GM12873 (cell line): Measurements from ENCODE around the gene OR4D1.

ENCODE experiments used
- CTCF ChIP-seq: IDR thresholded peaks from 2 replicates; pipeline ENCODE4 v1.5.1; 2012; ENCODE audit warnings: low read depth, mild to moderate bottlenecking, moderate library complexity, low read length, control low read depth; ENCODE audit not compliant: insufficient read depth; ENCODE audit errors: missing control alignments

Gene OR4D1

GRCh38 chr17:58174871-58175270 is 26.7 kb downstream of the OR4D1 start:
- TF ChIP-seq CTCF, result no peak

GRCh38 chr17:58176200-58176599 is 28.0 kb downstream of the OR4D1 start:
- TF ChIP-seq CTCF, result no peak

GRCh38 chr17:58181796-58182195 is 33.6 kb downstream of the OR4D1 start:
- no peak for TF ChIP-seq CTCF

- no peak for TF ChIP-seq CTCF
These were observed 35.3 kb downstream of the OR4D1 start for GRCh38 chr17:58183514-58183913.

GRCh38 chr17:58184308-58184985 is 36.3 kb downstream of the OR4D1 start:
- no peak for TF ChIP-seq CTCF

- TF ChIP-seq CTCF, result no peak
These were observed 37.0 kb downstream of the OR4D1 start for GRCh38 chr17:58184986-58185761.

- TF ChIP-seq CTCF, result no peak
These were observed 38.4 kb downstream of the OR4D1 start for GRCh38 chr17:58186591-58186990.
